ENCODE results near the gene ABCB10. TPM values are rescaled to one million over a fixed set of nuclear protein-coding genes. Genes with fewer than 3 reads are reported as not detected.

Gene ABCB10
- total RNA-seq, 3 donors from 2014 or later, result 13.8 to 18.6 (median 17.0) TPM

- no peaks in the 10 kb centered on the region for H3K9me3 ChIP-seq
- no peaks in the 10 kb centered on the region for H3K36me3 ChIP-seq
- no peak overlapping the region for H3K27ac ChIP-seq
- H3K4me1 ChIP-seq, result peaks cover 0 to 6% of the 10 kb centered on the region in 2 donors
- H3K4me3 ChIP-seq, result no peak overlapping the region
- no peaks in the 10 kb centered on the region for H3K27me3 ChIP-seq
- no peak for TF ChIP-seq POLR2A (IDR thresholded peaks at IDR 0.05)
- intact Hi-C loops (cut with DNase I; ENCODE audit: low total_unique reads), result no loop called here
- no peak for DNase-seq (ENCODE audit: low spot score in 2 of 2)
Observed at GRCh38 chr1:229581485-229581884, 23.0 kb upstream of the ABCB10 start.

DNA sequence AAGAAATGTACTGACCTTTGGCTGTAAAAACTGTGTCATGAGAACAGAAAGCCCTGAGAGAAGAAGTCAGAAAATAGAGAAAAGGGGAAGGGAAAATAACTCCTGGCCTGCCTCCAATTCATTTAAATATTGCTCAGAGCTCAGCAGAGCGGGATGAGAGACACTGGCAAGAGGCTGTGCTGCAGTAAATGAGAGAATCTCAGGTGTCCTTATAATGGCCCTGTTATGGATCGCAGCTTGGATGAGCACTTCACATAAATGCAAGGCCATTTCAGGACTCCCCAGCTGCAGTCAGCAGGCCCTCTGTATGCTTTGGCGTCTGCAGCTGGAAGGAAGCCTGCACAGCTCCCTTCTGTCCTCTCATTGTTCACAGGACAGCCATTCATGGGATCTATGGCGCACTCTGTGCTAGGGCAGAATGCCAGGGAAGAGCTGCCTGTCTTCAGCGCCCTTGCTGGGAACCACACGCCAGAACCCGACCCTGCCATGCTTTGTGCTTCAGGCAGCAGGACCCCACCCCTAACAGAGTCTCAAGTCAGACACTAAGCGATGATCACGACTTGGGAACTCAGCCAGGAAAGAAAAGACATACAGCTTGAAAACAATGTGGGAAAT is 20.7 kb upstream of the ABCB10 start:
- peak overlapping the region; percentile 56 to 67 for H3K27ac ChIP-seq
- TF ChIP-seq POLR2AphosphoS5 (IDR thresholded peaks at IDR 0.05), result no peak
- no peak for TF ChIP-seq POLR2A (IDR thresholded peaks at IDR 0.05)
- TF ChIP-seq, protein P1, sequence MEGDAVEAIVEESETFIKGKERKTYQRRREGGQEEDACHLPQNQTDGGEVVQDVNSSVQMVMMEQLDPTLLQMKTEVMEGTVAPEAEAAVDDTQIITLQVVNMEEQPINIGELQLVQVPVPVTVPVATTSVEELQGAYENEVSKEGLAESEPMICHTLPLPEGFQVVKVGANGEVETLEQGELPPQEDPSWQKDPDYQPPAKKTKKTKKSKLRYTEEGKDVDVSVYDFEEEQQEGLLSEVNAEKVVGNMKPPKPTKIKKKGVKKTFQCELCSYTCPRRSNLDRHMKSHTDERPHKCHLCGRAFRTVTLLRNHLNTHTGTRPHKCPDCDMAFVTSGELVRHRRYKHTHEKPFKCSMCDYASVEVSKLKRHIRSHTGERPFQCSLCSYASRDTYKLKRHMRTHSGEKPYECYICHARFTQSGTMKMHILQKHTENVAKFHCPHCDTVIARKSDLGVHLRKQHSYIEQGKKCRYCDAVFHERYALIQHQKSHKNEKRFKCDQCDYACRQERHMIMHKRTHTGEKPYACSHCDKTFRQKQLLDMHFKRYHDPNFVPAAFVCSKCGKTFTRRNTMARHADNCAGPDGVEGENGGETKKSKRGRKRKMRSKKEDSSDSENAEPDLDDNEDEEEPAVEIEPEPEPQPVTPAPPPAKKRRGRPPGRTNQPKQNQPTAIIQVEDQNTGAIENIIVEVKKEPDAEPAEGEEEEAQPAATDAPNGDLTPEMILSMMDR (IDR thresholded peaks at IDR 0.05), result no peak
- no peaks in the 10 kb centered on the region for H3K9me3 ChIP-seq
- no peaks in the 10 kb centered on the region for H3K36me3 ChIP-seq
- peak overlapping the region in 2 of 3 donors; percentile 25 to 44 for H3K4me3 ChIP-seq
- H3K4me1 ChIP-seq, result peaks cover 0 to 6% of the 10 kb centered on the region in 2 donors
- H3K27me3 ChIP-seq, result no peaks in the 10 kb centered on the region
- DNase-seq (ENCODE audit: low spot score in 2 of 2), result peak in 1 of 2 donors; percentile 32
- intact Hi-C loops (cut with DNase I; ENCODE audit: low total_unique reads), result no loop called here

DNA sequence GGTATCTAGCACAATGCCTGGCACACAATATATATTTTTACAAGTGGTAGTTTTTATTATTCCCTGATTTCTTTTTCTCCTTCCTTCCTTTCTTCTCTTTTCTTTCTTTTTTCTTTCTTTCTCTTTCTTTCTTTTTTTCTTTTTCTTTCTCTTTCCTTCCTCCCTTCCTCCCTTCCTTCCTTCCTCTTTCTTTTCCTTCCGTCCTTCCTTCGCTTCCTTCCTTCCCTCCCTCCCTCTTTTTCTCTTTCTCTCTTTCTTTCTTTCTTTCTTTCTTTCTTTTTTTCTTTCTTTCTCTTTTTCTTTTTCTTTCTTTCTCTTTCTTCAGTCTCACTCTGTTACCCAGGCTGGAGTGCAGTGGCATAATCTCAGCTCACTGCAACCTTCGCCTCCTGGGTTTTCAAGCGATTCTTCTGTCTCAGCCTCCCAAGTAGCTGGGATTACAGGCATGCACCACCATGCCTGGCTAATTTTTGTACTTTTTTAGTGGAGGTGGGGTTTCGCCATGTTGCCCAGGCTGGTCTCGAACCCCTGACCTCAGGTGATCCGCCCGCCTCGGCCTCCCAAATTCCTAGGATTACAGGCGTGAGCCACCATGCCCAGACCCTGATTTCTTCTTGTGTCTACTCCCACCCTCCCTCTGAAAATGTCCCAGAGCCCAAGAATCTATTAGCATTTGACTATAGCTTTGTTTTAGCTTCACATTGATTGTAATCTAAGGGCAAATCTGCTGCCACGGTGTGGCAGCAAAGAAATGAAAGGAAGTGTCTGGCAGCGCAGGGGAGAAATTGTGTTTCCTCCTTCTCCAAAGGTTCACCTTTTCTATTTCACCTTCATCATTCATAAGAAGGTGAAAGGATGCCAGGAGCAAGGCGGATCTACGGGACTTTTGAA is 19.9 kb upstream of the ABCB10 start:
- H3K4me3 ChIP-seq, result peak overlapping the region in 2 of 3 donors; percentile 25 to 44
- intact Hi-C loops (cut with DNase I; ENCODE audit: low total_unique reads), result no loop called here
- peak overlapping the region; percentile 26 to 56 for H3K27ac ChIP-seq
- DNase-seq (ENCODE audit: low spot score in 2 of 2), result no peak
- H3K4me1 ChIP-seq, result peaks cover 0 to 6% of the 10 kb centered on the region in 2 donors
- TF ChIP-seq, protein P1 (IDR thresholded peaks at IDR 0.05), result no peak
- TF ChIP-seq POLR2A (IDR thresholded peaks at IDR 0.05) (no peak), POLR2AphosphoS5 (IDR thresholded peaks at IDR 0.05) (no peak)
- H3K36me3 ChIP-seq, result no peaks in the 10 kb centered on the region
- no peaks in the 10 kb centered on the region for H3K9me3 ChIP-seq
- no peaks in the 10 kb centered on the region for H3K27me3 ChIP-seq

GRCh38 chr1:229574679-229575442 is 16.4 kb upstream of the ABCB10 start:
- peaks cover 0 to 6% of the 10 kb centered on the region in 2 donors for H3K4me1 ChIP-seq
- TF ChIP-seq POLR2A (IDR thresholded peaks at IDR 0.05), result no peak
- TF ChIP-seq, protein P1 (IDR thresholded peaks at IDR 0.05), result no peak
- no peak for TF ChIP-seq POLR2AphosphoS5 (IDR thresholded peaks at IDR 0.05)
- no peak overlapping the region for H3K4me3 ChIP-seq
- intact Hi-C loops (cut with DNase I; ENCODE audit: low total_unique reads), result no loop called here
- no peaks in the 10 kb centered on the region for H3K27me3 ChIP-seq
- H3K27ac ChIP-seq, result no peak overlapping the region
- no peaks in the 10 kb centered on the region for H3K9me3 ChIP-seq
- H3K36me3 ChIP-seq, result no peaks in the 10 kb centered on the region
- DNase-seq (ENCODE audit: low spot score in 2 of 2), result no peak

- no peaks in the 10 kb centered on the region for H3K9me3 ChIP-seq
- no peak overlapping the region for H3K4me3 ChIP-seq
- H3K36me3 ChIP-seq, result no peaks in the 10 kb centered on the region
- no peak for DNase-seq (ENCODE audit: low spot score in 2 of 2)
- intact Hi-C loops (cut with DNase I; ENCODE audit: low total_unique reads), result no loop called here
- no peaks in the 10 kb centered on the region for H3K27me3 ChIP-seq
- no peak overlapping the region for H3K27ac ChIP-seq
- no peak for TF ChIP-seq POLR2AphosphoS5 (IDR thresholded peaks at IDR 0.05)
- no peaks in the 10 kb centered on the region for H3K4me1 ChIP-seq
Observed at GRCh38 chr1:229572286-229572685, 13.8 kb upstream of the ABCB10 start.
